Activated CD8-positive, alpha-beta T cell treated with anti-CD3 and anti-CD28 coated beads, Interleukin-2, amount 10 ng/mL, durations not matched to agents 7 days and 5 days (primary cell): ENCODE results near the gene NEUROG1. TPM values are rescaled to one million over a fixed set of nuclear protein-coding genes. Genes with fewer than 3 reads are reported as not detected.

Experiments used
- ATAC-seq: fragments of 150-1000 bp; cut with Tn5 transposase; one replicate; pipeline ENCODE4 v1.10.0; 2021; ENCODE audit warnings: moderate library complexity
- CTCF ChIA-PET: fragments of 350-600 bp; sonication (Branson Sonifier 250); formaldehyde crosslinking; loops from one replicate; lab custom pipeline; 2021; ENCODE audit warnings: antibody characterized with exemption; lab: Charles Lee
- POLR2A ChIA-PET: fragments of 350-600 bp; sonication (Branson Sonifier 250); formaldehyde crosslinking; loops from one replicate; lab custom pipeline; 2021; ENCODE audit warnings: antibody characterized with exemption; lab: Charles Lee
- DNase-seq: peaks from one replicate; pipeline ENCODE4 v3.0.0-alpha.2; 2020
- H3K27ac Mint-ChIP-seq: one replicate; pipeline ENCODE4 v1.8.0; 2021; ENCODE audit warnings: mild to moderate bottlenecking, mixed read lengths
- H3K27me3 Mint-ChIP-seq: one replicate; pipeline ENCODE4 v1.8.0; 2021; ENCODE audit warnings: low read depth, mixed read lengths
- H3K36me3 Mint-ChIP-seq: one replicate; pipeline ENCODE4 v1.8.0; 2021; ENCODE audit warnings: low read depth, mixed read lengths
- H3K4me1 Mint-ChIP-seq: one replicate; pipeline ENCODE4 v1.8.0; 2021; ENCODE audit warnings: low read depth, mixed read lengths
- H3K4me3 Mint-ChIP-seq: one replicate; pipeline ENCODE4 v1.8.0; 2021; ENCODE audit warnings: mild to moderate bottlenecking, mixed read lengths
- H3K9me3 Mint-ChIP-seq: one replicate; pipeline ENCODE4 v1.8.0; 2022; ENCODE audit warnings: mixed read lengths; ENCODE audit not compliant: insufficient read depth
- total RNA-seq, 2 experiments: library from RNA; stranded (reverse); gene quantifications; one replicate each; pipeline ENCODE4 v1.2.3, GENCODE V29; 2021

Gene NEUROG1
- total RNA-seq, 2 experiments from 2014 or later = not detected

DNA sequence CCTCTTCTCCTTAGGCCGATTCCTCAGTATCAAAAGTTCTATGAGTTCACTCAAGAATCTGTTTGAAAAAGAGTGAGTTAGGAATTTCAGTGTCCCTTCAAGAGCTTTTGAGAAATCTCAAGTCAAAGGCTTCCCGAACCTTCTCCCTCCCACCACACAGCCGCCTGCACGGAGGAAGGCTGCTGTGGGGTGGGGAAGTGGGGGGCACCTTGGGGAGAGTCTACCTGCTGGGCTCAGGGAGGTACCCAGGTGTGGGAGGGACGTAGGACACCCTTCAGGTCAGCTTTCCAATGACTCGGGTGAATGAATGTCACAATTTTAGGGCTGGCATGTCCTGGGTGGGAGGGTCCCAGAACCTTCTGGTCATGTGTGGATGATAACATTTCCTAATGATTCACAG is 25.5 kb upstream of the NEUROG1 start:
- POLR2A ChIA-PET = interaction anchor here (0.7 kb wide), 1 partner anchor 20 kb away, joined by 3 read pairs; no protein-coding TSS in a partner anchor

DNA sequence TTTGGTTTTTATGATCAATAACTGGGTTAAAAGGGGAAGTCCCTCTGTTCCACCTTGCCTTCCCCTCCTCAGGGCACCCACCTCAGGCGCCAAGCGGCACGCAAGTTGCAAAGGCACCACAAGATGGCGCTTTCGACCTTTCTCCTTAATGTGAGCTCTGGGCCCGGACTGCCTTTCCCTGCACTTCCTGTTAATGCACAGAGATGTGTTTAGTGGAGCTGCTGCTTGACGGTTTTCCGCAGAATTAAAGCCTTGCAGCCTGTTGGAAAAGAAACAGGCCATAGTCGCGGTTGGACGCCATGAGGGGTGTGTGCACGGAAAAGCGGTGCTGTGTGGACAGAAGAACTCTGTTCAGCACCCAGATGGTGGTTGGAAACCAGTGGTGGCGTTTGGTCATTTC is 25.1 kb upstream of the NEUROG1 start:
- CTCF ChIA-PET = interaction anchor here (0.6 to 20.1 kb wide), 25 partner anchors 9 to 274 kb away, joined by 3 to 553 read pairs (median 3); partner anchors contain the start of genes CXCL14, SLC25A48 and TIFAB

More for the DNA sequence above, 25.5 kb upstream of the NEUROG1 start:
- no peak for DNase-seq
- H3K36me3 Mint-ChIP-seq = no peaks in the 10 kb centered on the region
- no peak overlapping the region for H3K27ac Mint-ChIP-seq
- CTCF ChIA-PET = interaction anchor here (0.6 to 20.1 kb wide), 25 partner anchors 9 to 274 kb away, joined by 3 to 553 read pairs (median 3); partner anchors contain the start of genes CXCL14, SLC25A48 and TIFAB
- ATAC-seq = no peak
- H3K9me3 Mint-ChIP-seq = no peaks in the 10 kb centered on the region
- no peak overlapping the region for H3K4me3 Mint-ChIP-seq
- H3K4me1 Mint-ChIP-seq = peaks cover 2% of the 10 kb centered on the region
- peaks cover 28% of the 10 kb centered on the region for H3K27me3 Mint-ChIP-seq

GRCh38 chr5:135559354-135559753 is 23.6 kb upstream of the NEUROG1 start:
- DNase-seq (no peak), ATAC-seq (no peak)
- Mint-ChIP-seq H3K27ac (no peak overlapping the region), H3K4me3 (no peak overlapping the region), H3K36me3 (no peaks in the 10 kb centered on the region), H3K9me3 (no peaks in the 10 kb centered on the region), H3K27me3 (peaks cover 31% of the 10 kb centered on the region), H3K4me1 (peaks cover 2% of the 10 kb centered on the region)
- POLR2A ChIA-PET = no interaction called here
- CTCF ChIA-PET = interaction anchor here (3.6 to 20.1 kb wide), 3 partner anchors 8 to 271 kb away, joined by 30 to 553 read pairs (median 188); no protein-coding TSS in a partner anchor

More for the DNA sequence above, 25.1 kb upstream of the NEUROG1 start:
- no peaks in the 10 kb centered on the region for H3K36me3 Mint-ChIP-seq
- no peaks in the 10 kb centered on the region for H3K9me3 Mint-ChIP-seq
- POLR2A ChIA-PET = interaction anchor here (0.7 kb wide), 1 partner anchor 19 kb away, joined by 3 read pairs; no protein-coding TSS in a partner anchor
- H3K4me3 Mint-ChIP-seq = no peak overlapping the region
- peaks cover 2% of the 10 kb centered on the region for H3K4me1 Mint-ChIP-seq
- ATAC-seq (peak; percentile 91), DNase-seq (peak; percentile 82)
- no peak overlapping the region for H3K27ac Mint-ChIP-seq
- peaks cover 30% of the 10 kb centered on the region for H3K27me3 Mint-ChIP-seq

DNA sequence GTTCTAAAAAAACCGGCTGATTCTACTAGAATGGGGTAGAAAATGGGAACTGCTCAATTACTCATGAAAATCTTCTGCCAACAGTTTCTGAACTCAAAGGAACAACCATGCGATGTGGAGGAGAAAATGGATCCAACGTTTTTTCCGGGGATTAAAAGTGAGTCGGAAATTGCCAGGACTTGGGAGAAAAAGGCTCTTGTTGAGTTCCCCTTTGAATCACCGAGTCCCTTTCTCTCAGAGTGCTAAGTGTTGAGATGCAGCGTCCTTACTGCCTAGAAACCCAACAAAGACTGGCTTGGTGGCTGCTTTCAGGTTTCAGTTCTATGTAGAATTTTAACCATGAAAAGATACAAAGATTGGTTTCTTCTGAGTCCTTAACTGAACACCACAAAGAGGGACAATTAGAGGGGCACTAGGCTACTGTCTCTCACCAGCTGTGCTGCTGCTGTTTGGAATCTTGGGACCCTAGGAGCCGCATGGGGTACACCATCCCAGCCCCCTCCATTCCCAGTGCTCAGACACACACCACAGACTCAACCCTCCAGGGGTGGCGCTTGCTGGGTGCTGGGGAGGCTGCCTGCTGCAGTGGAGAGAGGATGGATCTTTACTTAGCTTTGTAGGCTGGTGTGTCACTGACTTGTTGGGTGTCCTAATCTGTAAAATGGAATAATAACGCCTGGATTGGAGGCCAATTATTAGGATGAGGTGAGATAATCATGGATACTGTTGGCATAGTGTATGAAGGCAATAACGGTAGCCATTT is 21.5 kb upstream of the NEUROG1 start:
- no peak for ATAC-seq
- Mint-ChIP-seq H3K9me3 (no peaks in the 10 kb centered on the region), H3K4me1 (peaks cover 2% of the 10 kb centered on the region), H3K27ac (no peak overlapping the region), H3K27me3 (peaks cover 34% of the 10 kb centered on the region), H3K4me3 (no peak overlapping the region), H3K36me3 (no peaks in the 10 kb centered on the region)
- CTCF ChIA-PET = interaction anchor here (1.5 to 20.1 kb wide), 3 partner anchors 9 to 96 kb away, joined by 5 to 553 read pairs (median 5); no protein-coding TSS in a partner anchor
- POLR2A ChIA-PET = no interaction called here
- DNase-seq = no peak

DNA sequence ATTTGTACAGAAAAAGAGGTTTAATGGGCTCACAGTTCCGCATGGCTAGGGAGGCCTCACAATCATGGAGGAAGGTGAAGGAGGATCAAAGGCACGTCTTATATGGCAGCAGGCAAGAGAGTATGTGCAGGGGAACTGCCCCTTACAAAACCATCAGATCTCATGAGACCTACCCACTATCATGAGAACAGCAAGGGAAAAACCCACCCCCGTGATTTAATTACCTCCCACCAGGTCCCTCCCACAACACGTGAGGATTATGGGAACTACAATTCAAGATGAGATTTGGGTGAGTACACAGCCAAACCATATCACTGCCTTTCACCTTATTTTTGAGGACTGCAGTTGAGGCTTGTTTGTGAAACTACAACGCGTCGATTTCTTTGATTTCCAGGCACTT is 20.9 kb upstream of the NEUROG1 start:
- ATAC-seq = no peak
- Mint-ChIP-seq H3K4me1 (peaks cover 2% of the 10 kb centered on the region), H3K4me3 (no peak overlapping the region), H3K36me3 (no peaks in the 10 kb centered on the region), H3K27ac (no peak overlapping the region), H3K9me3 (no peaks in the 10 kb centered on the region), H3K27me3 (peaks cover 37% of the 10 kb centered on the region)
- CTCF ChIA-PET = interaction anchor here (10.5 to 20.1 kb wide), 2 partner anchors 7 to 95 kb away, joined by 188 to 553 read pairs; no protein-coding TSS in a partner anchor
- POLR2A ChIA-PET = no interaction called here
- DNase-seq = no peak

- DNase-seq = no peak
- H3K4me1 Mint-ChIP-seq = peaks cover under 1% of the 10 kb centered on the region
- POLR2A ChIA-PET = no interaction called here
- ATAC-seq = no peak
- peaks cover 40% of the 10 kb centered on the region for H3K27me3 Mint-ChIP-seq
- CTCF ChIA-PET = interaction anchor here (0.6 to 20.1 kb wide), 3 partner anchors 9 to 275 kb away, joined by 3 to 553 read pairs (median 188); no protein-coding TSS in a partner anchor
- H3K4me3 Mint-ChIP-seq = no peak overlapping the region
- no peaks in the 10 kb centered on the region for H3K36me3 Mint-ChIP-seq
- H3K27ac Mint-ChIP-seq = no peak overlapping the region
- no peaks in the 10 kb centered on the region for H3K9me3 Mint-ChIP-seq
Measured at GRCh38 chr5:135555530-135555929, 19.8 kb upstream of the NEUROG1 start.

DNA sequence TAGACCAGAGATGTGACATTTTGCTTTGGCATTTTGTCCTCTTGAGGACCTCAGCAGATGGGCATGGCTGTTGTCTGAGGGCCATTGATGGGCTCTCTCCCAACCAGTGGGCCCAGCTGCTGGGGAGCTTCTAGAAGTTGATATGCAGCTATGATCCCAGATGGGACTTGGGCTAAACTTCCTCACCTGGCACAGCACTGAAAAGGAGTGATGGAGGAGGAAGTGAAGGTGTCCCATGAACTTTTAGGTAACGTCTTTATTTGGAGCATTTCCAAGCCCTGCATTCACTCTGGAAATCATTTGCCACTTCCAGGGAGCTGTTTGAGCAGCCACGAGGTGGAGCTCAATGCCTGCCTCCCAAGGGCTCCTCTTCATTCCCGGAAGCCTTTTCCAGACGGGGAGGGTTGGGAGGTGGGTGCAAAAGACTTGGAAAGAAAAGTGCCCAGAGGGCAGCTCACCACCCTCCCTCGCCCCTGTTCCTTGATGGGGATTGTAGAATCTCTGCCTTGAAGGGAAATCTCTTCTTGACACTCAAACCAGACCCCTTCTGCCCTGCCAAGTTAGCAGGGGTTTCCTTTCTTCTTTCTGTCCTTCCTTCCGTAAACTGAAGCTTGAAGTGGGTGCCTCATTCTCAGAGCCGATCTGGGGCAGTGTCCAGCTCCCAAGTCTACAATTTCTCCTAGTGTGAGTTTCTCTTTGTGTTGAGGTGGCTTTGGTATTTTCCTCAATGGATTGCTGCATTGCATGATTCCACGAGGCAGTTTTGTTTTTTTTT is 18.1 kb upstream of the NEUROG1 start:
- Mint-ChIP-seq H3K4me1 (no peaks in the 10 kb centered on the region), H3K9me3 (no peaks in the 10 kb centered on the region), H3K27me3 (peaks cover 44% of the 10 kb centered on the region), H3K4me3 (no peak overlapping the region), H3K27ac (no peak overlapping the region), H3K36me3 (no peaks in the 10 kb centered on the region)
- CTCF ChIA-PET = interaction anchor here (1.2 to 20.1 kb wide), 3 partner anchors 10 to 93 kb away, joined by 3 to 553 read pairs (median 188); no protein-coding TSS in a partner anchor
- no peak for ATAC-seq
- POLR2A ChIA-PET = no interaction called here
- no peak for DNase-seq

DNA sequence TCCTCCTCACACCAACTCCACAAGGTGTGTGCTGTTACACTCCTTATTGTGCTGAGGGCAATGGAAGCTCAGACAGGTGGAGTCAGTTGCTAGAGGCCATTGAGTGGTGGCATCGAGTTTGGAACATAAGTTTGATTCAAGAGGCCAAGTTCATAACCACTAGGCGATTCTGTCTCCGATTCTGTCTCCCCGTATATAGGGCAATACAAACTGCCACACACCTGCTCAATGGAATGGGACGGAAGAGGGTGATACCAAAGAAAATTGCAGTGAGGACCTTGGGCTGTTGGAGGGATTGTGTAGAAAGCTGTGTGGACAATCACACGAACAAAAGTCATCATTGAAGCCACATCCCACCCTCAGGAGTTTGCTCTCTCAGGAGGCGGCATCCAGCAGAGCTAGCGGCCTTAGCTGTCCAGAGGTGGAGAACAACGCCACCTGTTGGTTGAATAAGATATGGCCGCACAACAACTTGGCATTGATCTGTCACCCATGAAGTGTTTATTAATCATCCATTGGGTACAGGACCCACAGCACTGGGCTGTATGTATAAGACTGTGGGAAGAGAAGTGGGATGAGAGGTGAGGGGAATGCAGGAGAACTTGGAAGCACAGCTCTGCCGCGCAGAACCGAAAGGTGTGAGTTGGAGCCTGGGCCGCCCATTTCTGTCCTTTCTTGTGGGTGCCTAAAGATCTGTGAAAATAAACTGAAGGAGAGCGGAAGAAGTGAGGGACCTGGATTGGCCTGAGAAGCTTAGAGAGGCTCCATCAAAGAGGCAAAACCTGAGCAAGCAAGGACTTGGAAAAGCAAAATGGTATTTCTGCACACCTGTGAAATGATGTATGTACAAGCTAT is 16.1 kb upstream of the NEUROG1 start:
- Mint-ChIP-seq H3K36me3 (no peaks in the 10 kb centered on the region), H3K4me1 (no peaks in the 10 kb centered on the region), H3K27me3 (peaks cover 52% of the 10 kb centered on the region), H3K27ac (no peak overlapping the region), H3K4me3 (no peak overlapping the region), H3K9me3 (no peaks in the 10 kb centered on the region)
- ChIA-PET CTCF (interaction anchor here (0.7 to 20.1 kb wide), 15 partner anchors 9 to 491 kb away, joined by 3 to 553 read pairs (median 3); partner anchors contain the start of gene DCANP1), POLR2A (no interaction called here)
- peak; percentile 80 for ATAC-seq
- peak; percentile 80 for DNase-seq

DNA sequence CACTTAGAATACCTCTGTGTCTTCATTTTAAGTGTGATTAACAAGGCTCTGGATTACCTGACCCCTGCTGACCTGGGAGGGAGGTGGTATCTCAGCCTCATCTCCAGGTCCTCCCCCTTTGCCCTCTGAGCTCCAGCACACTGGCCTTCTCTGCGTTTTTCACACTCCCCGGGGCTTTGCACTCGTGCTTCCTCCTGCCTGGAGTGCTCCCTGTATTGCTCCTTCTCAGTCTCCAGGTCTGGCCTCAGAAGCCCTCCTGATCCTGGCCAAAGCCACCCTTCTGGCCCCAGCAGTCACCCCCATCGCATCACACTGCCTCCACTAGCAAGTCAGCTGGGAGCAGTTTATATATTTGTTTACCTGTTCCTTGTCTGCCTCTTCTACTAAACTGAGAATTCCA is 13.6 kb upstream of the NEUROG1 start:
- H3K4me1 Mint-ChIP-seq = no peaks in the 10 kb centered on the region
- no peaks in the 10 kb centered on the region for H3K36me3 Mint-ChIP-seq
- POLR2A ChIA-PET = no interaction called here
- H3K9me3 Mint-ChIP-seq = no peaks in the 10 kb centered on the region
- H3K27me3 Mint-ChIP-seq = peaks cover 66% of the 10 kb centered on the region
- CTCF ChIA-PET = interaction anchor here (10.5 to 20.1 kb wide), 2 partner anchors 15 to 88 kb away, joined by 188 to 553 read pairs; no protein-coding TSS in a partner anchor
- H3K27ac Mint-ChIP-seq = no peak overlapping the region
- H3K4me3 Mint-ChIP-seq = no peak overlapping the region
- ATAC-seq (no peak), DNase-seq (no peak)

GRCh38 chr5:135547590-135548254 is 12.0 kb upstream of the NEUROG1 start:
- DNase-seq = no peak
- Mint-ChIP-seq H3K27me3 (peaks cover 76% of the 10 kb centered on the region), H3K36me3 (peaks cover 4% of the 10 kb centered on the region), H3K9me3 (no peaks in the 10 kb centered on the region), H3K27ac (no peak overlapping the region), H3K4me1 (peaks cover 12% of the 10 kb centered on the region), H3K4me3 (no peak overlapping the region)
- ChIA-PET POLR2A (no interaction called here), CTCF (interaction anchor here (1.6 to 10.5 kb wide), 2 partner anchors 16 to 81 kb away, joined by 5 to 188 read pairs; no protein-coding TSS in a partner anchor)
- no peak for ATAC-seq
